Activated naive CD8-positive, alpha-beta T cell treated with anti-CD3 and anti-CD28 coated beads, Interleukin-2, amount 10 ng/mL, durations not matched to agents 7 days and 5 days (primary cell): ENCODE measurements around the gene YIPF7. TPM values are rescaled to one million over a fixed set of nuclear protein-coding genes. Genes with fewer than 3 reads are reported as not detected.

Experiments used
- ATAC-seq: fragments of 150-1000 bp; cut with Tn5 transposase; one replicate; pipeline ENCODE4 v1.10.0; 2021; ENCODE audit warnings: low read depth, moderate library complexity
- POLR2A ChIA-PET: fragments of 350-600 bp; sonication (Branson Sonifier 250); formaldehyde crosslinking; loops from one replicate; lab custom pipeline; 2021; ENCODE audit warnings: antibody characterized with exemption; lab: Charles Lee
- DNase-seq: peaks from one replicate; pipeline ENCODE4 v3.0.0; 2021
- H3K27ac Mint-ChIP-seq: one replicate; pipeline ENCODE4 v1.8.0; 2022; ENCODE audit warnings: mild to moderate bottlenecking, mixed read lengths
- H3K27me3 Mint-ChIP-seq: one replicate; pipeline ENCODE4 v1.8.0; 2022; ENCODE audit warnings: mild to moderate bottlenecking, moderate library complexity, mixed read lengths
- H3K36me3 Mint-ChIP-seq: one replicate; pipeline ENCODE4 v1.8.0; 2021; ENCODE audit warnings: mild to moderate bottlenecking, mixed read lengths
- H3K4me1 Mint-ChIP-seq: one replicate; pipeline ENCODE4 v1.8.0; 2021; ENCODE audit warnings: mixed read lengths
- H3K4me3 Mint-ChIP-seq: one replicate; pipeline ENCODE4 v1.8.0; 2022; ENCODE audit warnings: mild to moderate bottlenecking, moderate library complexity, mixed read lengths
- H3K9me3 Mint-ChIP-seq: one replicate; pipeline ENCODE4 v1.8.0; 2021; ENCODE audit warnings: mixed read lengths
- total RNA-seq, 2 experiments: library from RNA; stranded (reverse); gene quantifications; one replicate each; pipeline ENCODE4 v1.2.3, GENCODE V29; 2021

The YIPF7 gene
- not detected for total RNA-seq

- no peak for ATAC-seq
- POLR2A ChIA-PET = no interaction called here
- H3K27me3 Mint-ChIP-seq = peaks cover 6% of the 10 kb centered on the region
- H3K4me1 Mint-ChIP-seq = no peaks in the 10 kb centered on the region
- H3K4me3 Mint-ChIP-seq = no peak within 1 kb of the TSS
- H3K27ac Mint-ChIP-seq = no peak within 1 kb of the TSS
- H3K36me3 Mint-ChIP-seq = no peaks in the 10 kb centered on the region
- no peaks in the 10 kb centered on the region for H3K9me3 Mint-ChIP-seq
- DNase-seq = no peak
Measured at GRCh38 chr4:44651425-44651824, at the start of gene YIPF7. YIPF7 (minus strand) TSS chr4:44651625; CDS start chr4:44650100, 1,525 bp downstream.

GRCh38 chr4:44701037-44701436, 49.6 kb upstream of the YIPF7 start:
- DNase-seq (no peak), ATAC-seq (no peak)
- no peak overlapping the region for H3K4me3 Mint-ChIP-seq
- no peaks in the 10 kb centered on the region for H3K9me3 Mint-ChIP-seq
- H3K36me3 Mint-ChIP-seq = peaks cover 23% of the 10 kb centered on the region
- no peaks in the 10 kb centered on the region for H3K27me3 Mint-ChIP-seq
- POLR2A ChIA-PET = interaction anchor here (1.7 kb wide), 1 partner anchor 23 kb away, joined by 9 read pairs; the partner anchor contains the start of gene GUF1
- peaks cover 6% of the 10 kb centered on the region for H3K4me1 Mint-ChIP-seq
- no peak overlapping the region for H3K27ac Mint-ChIP-seq

- no peak overlapping the region for H3K27ac Mint-ChIP-seq
- H3K9me3 Mint-ChIP-seq = no peaks in the 10 kb centered on the region
- H3K36me3 Mint-ChIP-seq = peaks cover 24% of the 10 kb centered on the region
- POLR2A ChIA-PET = no interaction called here
- no peak overlapping the region for H3K4me3 Mint-ChIP-seq
- ATAC-seq (no peak), DNase-seq (no peak)
- H3K27me3 Mint-ChIP-seq = no peaks in the 10 kb centered on the region
- peaks cover 7% of the 10 kb centered on the region for H3K4me1 Mint-ChIP-seq
Measured at GRCh38 chr4:44700427-44700826, 49.0 kb upstream of the YIPF7 start.

DNA sequence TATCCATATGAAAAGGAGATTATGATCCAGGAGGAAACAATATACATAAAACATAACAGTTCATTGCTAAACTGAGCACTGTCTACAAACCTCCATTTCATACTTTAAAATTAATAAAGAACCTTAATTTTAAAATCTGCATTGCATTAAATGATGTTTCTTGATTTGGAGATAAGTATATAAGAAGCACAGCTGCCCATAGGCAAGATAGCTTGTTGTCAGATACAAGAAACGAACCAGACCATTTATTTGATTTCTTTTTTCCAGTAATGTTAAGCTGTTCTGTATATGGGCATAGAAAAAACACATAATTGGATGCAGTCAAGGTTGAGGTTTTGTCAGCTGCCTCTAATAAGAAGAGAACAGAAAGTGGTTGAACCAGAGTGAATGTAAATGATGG, 33.2 kb upstream of the YIPF7 start:
- Mint-ChIP-seq H3K4me3 (no peak overlapping the region), H3K4me1 (peaks cover 23% of the 10 kb centered on the region), H3K9me3 (no peaks in the 10 kb centered on the region), H3K27me3 (no peaks in the 10 kb centered on the region), H3K36me3 (peaks cover 26% of the 10 kb centered on the region), H3K27ac (no peak overlapping the region)
- POLR2A ChIA-PET = no interaction called here
- DNase-seq (no peak), ATAC-seq (no peak)

GRCh38 chr4:44679060-44679459, 27.6 kb upstream of the YIPF7 start:
- Mint-ChIP-seq H3K4me3 (peak overlapping the region; percentile 93), H3K36me3 (peaks cover 9% of the 10 kb centered on the region), H3K4me1 (peaks cover 26% of the 10 kb centered on the region), H3K27ac (peak overlapping the region; percentile 94), H3K9me3 (no peaks in the 10 kb centered on the region), H3K27me3 (no peaks in the 10 kb centered on the region)
- no peak for ATAC-seq
- POLR2A ChIA-PET = interaction anchor here (1.0 to 2.3 kb wide), 5 partner anchors 8 to 47 kb away, joined by 3 to 19 read pairs (median 3); partner anchors contain the start of gene GNPDA2
- no peak for DNase-seq

DNA sequence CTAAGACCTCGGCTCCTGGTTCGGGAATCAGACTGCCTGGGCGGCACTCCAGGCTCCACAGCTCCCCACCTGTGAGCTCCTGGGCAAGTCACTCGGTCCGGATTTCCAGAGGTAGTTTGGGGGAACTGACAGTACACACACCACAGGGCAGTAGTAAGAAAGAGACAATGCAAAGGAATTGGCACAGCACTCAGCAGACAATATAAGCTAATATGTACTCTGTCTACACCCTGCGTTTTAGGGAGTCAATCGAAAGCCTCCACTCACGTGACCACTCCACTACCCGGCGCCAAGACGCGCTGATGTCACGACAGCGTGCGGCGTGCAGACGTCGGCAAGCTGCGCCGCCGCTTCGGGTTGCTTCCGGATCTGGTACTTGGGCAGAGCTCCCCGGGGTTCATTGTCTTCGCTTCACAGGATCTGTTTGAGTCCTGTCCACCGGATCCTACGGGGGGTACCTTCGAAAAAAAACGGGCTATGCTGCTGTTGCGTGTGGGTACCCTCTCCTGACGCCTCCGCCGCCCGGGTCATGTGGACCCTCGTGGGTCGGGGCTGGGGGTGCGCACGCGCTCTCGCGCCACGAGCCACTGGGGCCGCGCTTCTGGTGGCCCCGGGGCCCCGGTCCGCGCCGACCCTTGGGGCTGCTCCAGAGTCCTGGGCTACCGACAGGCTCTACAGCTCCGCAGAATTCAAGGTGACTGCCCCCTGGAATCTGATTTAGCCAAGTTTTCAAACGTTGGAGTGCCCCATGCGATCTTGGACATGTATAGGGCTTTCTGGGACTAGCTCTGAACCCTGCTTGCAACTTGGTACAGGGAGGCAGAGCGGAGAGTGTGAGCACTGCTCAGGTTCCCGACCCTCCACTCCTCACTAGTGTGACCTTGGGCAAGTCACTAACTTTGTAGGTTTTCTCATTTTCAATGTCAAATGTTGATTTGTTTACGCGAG, 26.9 kb upstream of the YIPF7 start, which contains the start of gene GUF1:
GUF1 (plus strand) TSS at position 327 of the 948 bp plus-strand sequence; CDS start at position 530, 203 bp downstream.
- Mint-ChIP-seq H3K36me3 (peaks cover 7% of the 10 kb centered on the region), H3K27me3 (no peaks in the 10 kb centered on the region), H3K27ac (peak within 1 kb of the TSS; percentile 94), H3K4me3 (peak within 1 kb of the TSS; percentile 93), H3K4me1 (peaks cover 26% of the 10 kb centered on the region), H3K9me3 (no peaks in the 10 kb centered on the region)
- POLR2A ChIA-PET = interaction anchor here (0.6 to 2.3 kb wide), 7 partner anchors 9 to 48 kb away, joined by 3 to 19 read pairs (median 3); partner anchors contain the start of gene GNPDA2
- DNase-seq (peak; percentile 89), ATAC-seq (peak; percentile 90)

GRCh38 chr4:44675366-44675765, 23.9 kb upstream of the YIPF7 start:
- POLR2A ChIA-PET = no interaction called here
- Mint-ChIP-seq H3K36me3 (peaks cover 2% of the 10 kb centered on the region), H3K4me3 (no peak overlapping the region), H3K27me3 (peaks cover 9% of the 10 kb centered on the region), H3K9me3 (no peaks in the 10 kb centered on the region), H3K27ac (no peak overlapping the region), H3K4me1 (peaks cover 13% of the 10 kb centered on the region)
- ATAC-seq (no peak), DNase-seq (no peak)

- no peak overlapping the region for H3K4me3 Mint-ChIP-seq
- POLR2A ChIA-PET = no interaction called here
- DNase-seq (no peak), ATAC-seq (no peak)
- H3K36me3 Mint-ChIP-seq = peaks cover 2% of the 10 kb centered on the region
- peaks cover 9% of the 10 kb centered on the region for H3K27me3 Mint-ChIP-seq
- H3K4me1 Mint-ChIP-seq = peaks cover 11% of the 10 kb centered on the region
- H3K27ac Mint-ChIP-seq = no peak overlapping the region
- no peaks in the 10 kb centered on the region for H3K9me3 Mint-ChIP-seq
Measured at GRCh38 chr4:44674471-44674870, 23.0 kb upstream of the YIPF7 start.

DNA sequence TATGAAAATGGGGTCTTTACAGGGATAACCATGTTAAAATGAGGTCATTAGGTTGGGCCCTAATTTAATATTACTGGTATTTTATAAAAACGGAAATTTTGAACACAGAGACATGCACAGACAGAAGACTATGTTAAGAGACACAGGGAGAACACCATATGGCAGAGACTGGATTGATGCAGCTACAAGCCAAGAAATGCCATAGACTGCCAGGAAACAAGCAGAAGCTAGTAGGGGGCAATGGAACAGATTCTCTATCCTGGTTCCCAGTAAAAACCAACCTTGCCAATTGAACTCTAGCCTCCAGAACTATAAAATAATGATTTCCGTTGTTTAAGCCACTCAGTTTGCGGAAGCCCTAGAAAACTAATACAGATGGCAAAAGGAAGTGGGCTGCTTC, 20.2 kb upstream of the YIPF7 start:
- no peak for ATAC-seq
- H3K4me3 Mint-ChIP-seq = no peak overlapping the region
- no peak overlapping the region for H3K27ac Mint-ChIP-seq
- H3K9me3 Mint-ChIP-seq = no peaks in the 10 kb centered on the region
- POLR2A ChIA-PET = no interaction called here
- H3K36me3 Mint-ChIP-seq = no peaks in the 10 kb centered on the region
- no peak for DNase-seq
- H3K4me1 Mint-ChIP-seq = no peaks in the 10 kb centered on the region
- peaks cover 12% of the 10 kb centered on the region for H3K27me3 Mint-ChIP-seq

DNA sequence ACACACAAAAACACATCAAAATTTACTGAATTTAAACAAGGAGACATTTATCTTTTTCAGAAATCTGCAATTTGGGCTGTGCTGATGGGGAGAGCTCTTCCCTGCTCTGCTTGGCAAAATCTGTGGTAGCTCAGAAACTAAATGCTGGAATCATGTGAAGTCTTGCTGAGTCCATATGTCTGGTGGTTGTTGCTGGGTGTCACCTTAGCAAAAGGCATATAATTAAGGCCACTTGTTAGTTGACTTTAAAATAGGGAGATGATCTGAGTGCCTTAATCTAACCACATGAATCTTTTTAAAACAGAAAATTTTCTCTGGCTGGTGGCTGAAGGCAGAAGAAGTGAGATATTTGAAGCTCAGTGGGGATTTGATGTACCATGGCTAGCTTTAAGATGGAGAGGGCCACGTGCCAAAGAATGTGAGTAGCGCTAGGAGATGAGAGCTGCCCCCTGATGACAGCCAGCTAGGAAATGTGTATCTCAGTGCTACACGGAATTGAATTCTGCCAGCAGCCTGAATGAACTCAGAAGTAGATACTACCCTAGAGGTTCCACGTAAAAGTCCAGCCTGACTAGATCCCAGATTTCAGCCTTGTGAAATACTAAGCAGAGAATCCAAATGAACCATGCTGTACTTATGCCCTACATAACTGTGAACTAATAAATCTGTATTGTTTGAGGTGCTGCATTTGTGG, 19.2 kb upstream of the YIPF7 start:
- POLR2A ChIA-PET = no interaction called here
- H3K36me3 Mint-ChIP-seq = no peaks in the 10 kb centered on the region
- ATAC-seq (no peak), DNase-seq (no peak)
- H3K27me3 Mint-ChIP-seq = peaks cover 13% of the 10 kb centered on the region
- H3K27ac Mint-ChIP-seq = no peak overlapping the region
- no peaks in the 10 kb centered on the region for H3K4me1 Mint-ChIP-seq
- H3K4me3 Mint-ChIP-seq = no peak overlapping the region
- no peaks in the 10 kb centered on the region for H3K9me3 Mint-ChIP-seq

DNA sequence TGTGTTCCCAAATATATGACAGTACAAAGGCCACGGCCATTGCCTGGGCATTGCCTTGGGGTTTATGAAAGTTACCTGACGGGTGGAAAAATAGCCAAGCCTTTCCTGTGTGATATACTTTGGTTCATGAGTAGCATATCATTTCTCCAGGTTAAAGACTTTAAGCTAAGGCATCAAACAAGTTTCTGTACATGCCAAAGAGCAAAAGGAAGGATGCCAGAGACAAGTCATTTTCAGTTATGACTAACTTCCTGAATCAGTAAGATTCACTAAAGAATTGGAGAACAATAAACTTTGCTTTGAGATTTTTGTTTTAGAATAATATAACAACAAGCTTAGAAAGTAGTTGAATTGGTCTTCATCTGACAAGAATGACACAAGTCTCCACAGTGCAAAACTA, 17.1 kb upstream of the YIPF7 start:
- ATAC-seq = no peak
- Mint-ChIP-seq H3K4me3 (no peak overlapping the region), H3K36me3 (no peaks in the 10 kb centered on the region), H3K27ac (no peak overlapping the region), H3K9me3 (no peaks in the 10 kb centered on the region), H3K27me3 (peaks cover 13% of the 10 kb centered on the region), H3K4me1 (no peaks in the 10 kb centered on the region)
- DNase-seq = no peak
- POLR2A ChIA-PET = no interaction called here

DNA sequence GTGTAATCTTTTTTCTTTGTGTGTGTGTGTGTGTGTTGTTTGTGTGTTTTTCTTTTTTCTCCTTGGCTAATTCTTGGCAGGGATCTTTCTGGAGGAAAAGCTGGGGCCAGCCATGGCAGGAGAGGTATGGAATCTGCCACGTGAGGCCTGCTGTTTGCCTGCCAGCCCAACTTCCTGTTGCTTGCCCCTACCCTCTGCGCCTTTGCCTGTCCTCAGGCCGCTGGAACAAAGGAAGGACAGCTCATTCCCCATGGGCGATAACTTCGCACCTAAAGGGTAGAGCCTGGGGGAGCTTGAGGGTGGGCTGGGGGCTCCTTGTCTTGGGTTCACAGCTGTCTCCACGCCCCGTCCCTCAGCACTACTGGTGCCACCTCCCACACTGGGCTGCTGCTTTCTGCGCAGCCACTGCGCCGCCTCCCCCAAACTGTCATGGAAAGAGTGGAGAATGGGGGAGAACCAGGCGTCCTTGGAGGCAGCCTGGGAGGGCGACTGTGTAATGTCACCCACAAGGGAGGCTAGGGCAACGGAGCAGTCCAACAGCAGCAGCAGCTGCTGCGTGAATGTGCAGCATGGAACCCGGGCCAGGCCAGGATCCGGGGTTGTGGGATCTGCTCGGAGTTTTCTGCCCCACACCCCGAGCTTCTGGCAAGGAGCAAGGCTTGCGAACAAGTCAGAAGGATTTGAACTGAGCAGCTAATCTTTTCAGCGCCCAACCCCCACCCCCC, 12.3 kb upstream of the YIPF7 start:
- Mint-ChIP-seq H3K4me1 (peaks cover 1% of the 10 kb centered on the region), H3K27me3 (peaks cover 7% of the 10 kb centered on the region), H3K4me3 (no peak overlapping the region), H3K36me3 (no peaks in the 10 kb centered on the region), H3K27ac (no peak overlapping the region), H3K9me3 (no peaks in the 10 kb centered on the region)
- DNase-seq (no peak), ATAC-seq (no peak)
- POLR2A ChIA-PET = no interaction called here

- no peak overlapping the region for H3K27ac Mint-ChIP-seq
- POLR2A ChIA-PET = no interaction called here
- peaks cover 1% of the 10 kb centered on the region for H3K4me1 Mint-ChIP-seq
- DNase-seq (no peak), ATAC-seq (no peak)
- H3K4me3 Mint-ChIP-seq = no peak overlapping the region
- H3K9me3 Mint-ChIP-seq = no peaks in the 10 kb centered on the region
- no peaks in the 10 kb centered on the region for H3K36me3 Mint-ChIP-seq
- peaks cover 6% of the 10 kb centered on the region for H3K27me3 Mint-ChIP-seq
Measured at GRCh38 chr4:44662623-44663005, 11.2 kb upstream of the YIPF7 start.
